ENCODE data around the gene UBAC2. TPM values are rescaled to one million over a fixed set of nuclear protein-coding genes. Genes with fewer than 3 reads are reported as not detected.

Gene UBAC2
- total RNA-seq, 2 experiments from 2014 or later = 52.8 to 60.8 TPM

DNA sequence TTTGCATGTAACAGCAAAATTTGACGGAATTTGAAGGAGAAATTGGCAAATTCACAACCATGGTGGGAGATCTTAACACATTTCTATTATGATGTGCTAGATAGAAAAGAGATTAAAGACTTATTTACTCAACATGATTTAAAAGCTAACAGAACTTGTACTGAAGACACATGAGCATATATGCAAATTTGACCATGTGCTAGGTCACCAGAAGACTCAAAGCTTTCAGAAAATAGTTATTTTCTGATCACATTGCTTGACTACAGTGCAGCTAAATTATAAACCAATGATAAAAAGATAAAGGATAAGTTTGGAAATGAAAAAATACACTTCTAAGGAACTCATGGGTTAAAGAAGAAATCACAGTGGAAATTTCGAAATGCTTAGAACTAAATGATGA lies 97.4 kb downstream of the UBAC2 start:
- no peaks in the 10 kb centered on the region for H3K9me3 Mint-ChIP-seq (ENCODE audit: low read depth)
- DNase-seq (no peak), ATAC-seq (no peak)
- peaks cover 85% of the 10 kb centered on the region for H3K4me1 Mint-ChIP-seq
- peak overlapping the region; percentile 92 for H3K27ac Mint-ChIP-seq
- peaks cover 43% of the 10 kb centered on the region for H3K36me3 Mint-ChIP-seq
- no peaks in the 10 kb centered on the region for H3K27me3 Mint-ChIP-seq
- peak overlapping the region; percentile 68 for H3K4me3 Mint-ChIP-seq
- CTCF ChIA-PET = interaction anchor here (0.7 to 2.5 kb wide), 16 partner anchors 11 to 139 kb away, joined by 3 to 8 read pairs (median 4); no protein-coding TSS in a partner anchor

- Mint-ChIP-seq H3K4me3 (peak overlapping the region; percentile 26), H3K9me3 (ENCODE audit: low read depth) (no peaks in the 10 kb centered on the region), H3K27ac (peak overlapping the region; percentile 71), H3K36me3 (peaks cover 39% of the 10 kb centered on the region), H3K27me3 (no peaks in the 10 kb centered on the region), H3K4me1 (peaks cover 86% of the 10 kb centered on the region)
- CTCF ChIA-PET = interaction anchor here (1.0 to 1.5 kb wide), 4 partner anchors 9 to 123 kb away, joined by 3 to 4 read pairs (median 3); no protein-coding TSS in a partner anchor
- ATAC-seq (no peak), DNase-seq (no peak)
Observed at GRCh38 chr13:99299256-99299919, 98.7 kb downstream of the UBAC2 start.

- Mint-ChIP-seq H3K27me3 (no peaks in the 10 kb centered on the region), H3K9me3 (ENCODE audit: low read depth) (no peaks in the 10 kb centered on the region), H3K4me3 (no peak overlapping the region), H3K4me1 (peaks cover 88% of the 10 kb centered on the region), H3K36me3 (peaks cover 41% of the 10 kb centered on the region), H3K27ac (peak overlapping the region; percentile 63)
- CTCF ChIA-PET = interaction anchor here (1.0 to 1.5 kb wide), 4 partner anchors 9 to 124 kb away, joined by 3 to 4 read pairs (median 3); no protein-coding TSS in a partner anchor
- ATAC-seq (no peak), DNase-seq (no peak)
Observed at GRCh38 chr13:99299920-99300341, 99.3 kb downstream of the UBAC2 start.

- peaks cover 37% of the 10 kb centered on the region for H3K36me3 Mint-ChIP-seq
- no peak for DNase-seq
- H3K27me3 Mint-ChIP-seq = no peaks in the 10 kb centered on the region
- no peaks in the 10 kb centered on the region for H3K9me3 Mint-ChIP-seq (ENCODE audit: low read depth)
- no peak overlapping the region for H3K4me3 Mint-ChIP-seq
- peak overlapping the region; percentile 61 for H3K27ac Mint-ChIP-seq
- no peak for ATAC-seq
- peaks cover 85% of the 10 kb centered on the region for H3K4me1 Mint-ChIP-seq
- CTCF ChIA-PET = interaction anchor here (0.7 to 1.3 kb wide), 2 partner anchors 15 to 32 kb away, joined by 3 to 6 read pairs; no protein-coding TSS in a partner anchor
Observed at GRCh38 chr13:99301056-99301838, 100.6 kb downstream of the UBAC2 start.

- no peaks in the 10 kb centered on the region for H3K9me3 Mint-ChIP-seq (ENCODE audit: low read depth)
- peak overlapping the region; percentile 23 for H3K4me3 Mint-ChIP-seq
- no peaks in the 10 kb centered on the region for H3K27me3 Mint-ChIP-seq
- peaks cover 82% of the 10 kb centered on the region for H3K4me1 Mint-ChIP-seq
- H3K36me3 Mint-ChIP-seq = peaks cover 36% of the 10 kb centered on the region
- DNase-seq (no peak), ATAC-seq (no peak)
- CTCF ChIA-PET = interaction anchor here (0.7 to 1.7 kb wide), 4 partner anchors 13 to 86 kb away, joined by 3 to 6 read pairs (median 4); no protein-coding TSS in a partner anchor
- peak overlapping the region; percentile 84 for H3K27ac Mint-ChIP-seq
Observed at GRCh38 chr13:99301913-99302636, 101.4 kb downstream of the UBAC2 start.

- Mint-ChIP-seq H3K9me3 (ENCODE audit: low read depth) (no peaks in the 10 kb centered on the region), H3K36me3 (peaks cover 32% of the 10 kb centered on the region), H3K4me3 (peak overlapping the region; percentile 78), H3K27me3 (no peaks in the 10 kb centered on the region), H3K27ac (peak overlapping the region; percentile 84), H3K4me1 (peaks cover 80% of the 10 kb centered on the region)
- no peak for ATAC-seq
- CTCF ChIA-PET = interaction anchor here (0.9 to 1.7 kb wide), 7 partner anchors 10 to 134 kb away, joined by 3 to 6 read pairs (median 4); no protein-coding TSS in a partner anchor
- DNase-seq = no peak
Observed at GRCh38 chr13:99302637-99303505, 102.2 kb downstream of the UBAC2 start.

DNA sequence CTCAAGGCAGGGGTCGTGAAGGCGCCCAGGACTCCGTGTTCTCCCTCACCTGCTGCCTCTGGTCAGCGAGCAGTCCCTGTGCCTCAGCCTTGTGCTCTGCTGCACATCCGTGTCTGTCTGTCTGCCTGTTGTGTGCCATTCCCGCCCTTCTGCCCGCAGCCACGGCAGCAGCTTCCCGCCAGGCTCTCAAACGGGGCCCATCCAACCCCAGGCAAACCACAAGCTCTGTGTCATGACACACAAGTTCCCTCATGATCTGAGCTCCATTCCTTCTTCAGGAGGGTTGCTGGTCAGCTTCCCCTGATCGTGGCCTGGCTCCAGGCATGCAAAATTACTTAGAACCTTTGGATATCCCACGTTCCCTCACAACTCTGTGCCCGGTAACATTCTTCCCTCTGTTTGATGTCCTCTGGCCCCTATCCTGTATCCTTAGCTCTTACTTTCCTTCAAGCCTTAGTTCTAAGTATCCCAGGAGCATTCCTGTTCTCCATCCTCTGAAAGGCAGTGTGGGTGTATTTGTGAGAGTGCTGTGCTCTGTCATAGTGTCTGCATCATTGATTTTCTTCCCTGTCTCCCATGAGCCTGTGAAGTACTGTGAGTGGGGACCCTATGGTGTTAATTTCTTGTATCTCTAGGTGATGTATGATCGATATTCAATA lies 103.3 kb downstream of the UBAC2 start:
- H3K4me1 Mint-ChIP-seq = peaks cover 81% of the 10 kb centered on the region
- peak overlapping the region; percentile 84 for H3K27ac Mint-ChIP-seq
- peak overlapping the region; percentile 78 for H3K4me3 Mint-ChIP-seq
- peaks cover 37% of the 10 kb centered on the region for H3K36me3 Mint-ChIP-seq
- CTCF ChIA-PET = interaction anchor here (0.9 to 2.4 kb wide), 10 partner anchors 9 to 133 kb away, joined by 3 to 10 read pairs (median 4); no protein-coding TSS in a partner anchor
- no peaks in the 10 kb centered on the region for H3K9me3 Mint-ChIP-seq (ENCODE audit: low read depth)
- peak; percentile 68 for DNase-seq
- H3K27me3 Mint-ChIP-seq = no peaks in the 10 kb centered on the region
- ATAC-seq = peak; percentile 8

DNA sequence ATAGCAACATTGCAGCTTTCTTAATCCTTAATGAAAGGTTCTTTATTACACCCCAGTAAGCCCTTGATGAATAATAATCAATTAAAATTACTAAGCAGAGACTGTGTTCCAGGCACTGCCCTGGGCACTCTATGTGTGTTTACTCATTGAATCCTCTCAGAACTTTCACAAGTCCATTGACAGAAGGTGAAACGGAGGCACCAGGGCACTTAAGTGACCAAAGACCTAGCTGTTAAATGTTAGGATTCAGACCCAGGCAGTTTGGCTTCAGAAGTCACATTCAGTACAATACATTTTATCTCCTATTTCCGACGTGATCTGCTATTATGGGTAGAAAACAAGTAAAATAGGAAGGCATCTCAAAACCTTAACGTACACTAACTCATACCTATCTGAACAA lies 103.9 kb downstream of the UBAC2 start:
- ATAC-seq (no peak), DNase-seq (no peak)
- CTCF ChIA-PET = interaction anchor here (0.9 to 2.4 kb wide), 10 partner anchors 8 to 133 kb away, joined by 3 to 10 read pairs (median 4); no protein-coding TSS in a partner anchor
- Mint-ChIP-seq H3K36me3 (peaks cover 34% of the 10 kb centered on the region), H3K27me3 (no peaks in the 10 kb centered on the region), H3K9me3 (ENCODE audit: low read depth) (no peaks in the 10 kb centered on the region), H3K4me1 (peaks cover 81% of the 10 kb centered on the region), H3K4me3 (peak overlapping the region; percentile 78), H3K27ac (peak overlapping the region; percentile 84)

DNA sequence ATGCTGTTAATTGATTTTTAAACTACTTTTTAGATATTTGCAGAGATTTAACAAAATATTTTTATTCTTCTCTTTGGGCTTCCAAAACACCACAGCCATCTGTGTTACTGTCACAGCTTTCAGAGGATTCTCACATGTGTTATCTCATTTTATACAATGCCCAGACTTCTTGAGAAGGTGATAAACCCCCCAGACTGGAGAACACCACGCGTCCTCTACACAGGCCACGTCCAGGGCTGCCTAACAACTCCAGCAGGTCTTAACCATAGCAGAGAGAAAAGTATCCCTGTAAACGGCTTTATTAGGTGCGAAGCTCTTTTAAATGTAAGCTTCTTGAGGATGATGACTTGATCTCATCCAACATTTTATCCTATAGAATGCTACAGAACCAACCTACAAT lies 104.5 kb downstream of the UBAC2 start:
- H3K27ac Mint-ChIP-seq = peak overlapping the region; percentile 76
- no peaks in the 10 kb centered on the region for H3K27me3 Mint-ChIP-seq
- ATAC-seq (no peak), DNase-seq (no peak)
- peak overlapping the region; percentile 78 for H3K4me3 Mint-ChIP-seq
- peaks cover 81% of the 10 kb centered on the region for H3K4me1 Mint-ChIP-seq
- CTCF ChIA-PET = interaction anchor here (1.3 to 2.4 kb wide), 6 partner anchors 8 to 50 kb away, joined by 4 to 10 read pairs (median 4); no protein-coding TSS in a partner anchor
- H3K9me3 Mint-ChIP-seq (ENCODE audit: low read depth) = no peaks in the 10 kb centered on the region
- H3K36me3 Mint-ChIP-seq = peaks cover 34% of the 10 kb centered on the region

- Mint-ChIP-seq H3K9me3 (ENCODE audit: low read depth) (no peaks in the 10 kb centered on the region), H3K36me3 (peaks cover 34% of the 10 kb centered on the region), H3K27ac (peak overlapping the region; percentile 79), H3K27me3 (no peaks in the 10 kb centered on the region), H3K4me1 (peaks cover 80% of the 10 kb centered on the region), H3K4me3 (peak overlapping the region; percentile 78)
- ATAC-seq (no peak), DNase-seq (no peak)
- CTCF ChIA-PET = interaction anchor here (1.3 to 2.4 kb wide), 5 partner anchors 9 to 51 kb away, joined by 4 to 10 read pairs (median 5); no protein-coding TSS in a partner anchor
Observed at GRCh38 chr13:99305566-99305965, 104.9 kb downstream of the UBAC2 start.

DNA sequence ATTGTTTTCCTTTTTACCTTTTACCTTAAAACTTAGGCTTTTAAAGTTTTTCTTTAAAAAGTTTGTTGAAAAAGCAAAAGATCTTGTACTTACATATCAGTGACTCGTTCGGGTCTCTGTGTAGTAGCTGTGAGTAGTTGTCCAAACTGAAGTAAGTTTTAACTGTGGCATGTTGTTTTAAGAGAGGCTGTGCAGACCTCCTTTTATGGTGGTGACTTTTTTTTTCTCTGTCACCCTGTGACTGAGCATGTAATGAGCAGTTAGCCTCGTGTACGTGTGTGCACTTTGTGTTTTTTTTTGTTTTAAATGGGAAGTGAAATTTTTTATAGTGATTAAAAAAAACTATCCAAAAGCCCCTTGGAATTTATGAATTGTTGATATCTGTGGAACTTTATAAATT lies 106.6 kb downstream of the UBAC2 start, which contains the start of gene GPR183:
TSS of gene GPR183 (minus strand) at position 153 of the 400 bp plus-strand sequence. CDS start 11,254 bp downstream, outside the sequence.
- CTCF ChIA-PET = interaction anchor here (1.0 to 2.6 kb wide), 8 partner anchors 19 to 129 kb away, joined by 3 to 8 read pairs (median 4); no protein-coding TSS in a partner anchor
- Mint-ChIP-seq H3K4me3 (peak within 1 kb of the TSS; percentile 78), H3K9me3 (ENCODE audit: low read depth) (no peaks in the 10 kb centered on the region), H3K36me3 (peaks cover 33% of the 10 kb centered on the region), H3K27ac (peak within 1 kb of the TSS; percentile 88), H3K27me3 (no peaks in the 10 kb centered on the region), H3K4me1 (peaks cover 85% of the 10 kb centered on the region)
- DNase-seq (no peak), ATAC-seq (peak; percentile 67)

Data from activated CD8-positive, alpha-beta memory T cell treated with anti-CD3 and anti-CD28 coated beads, Interleukin-2, amount 10 ng/mL, durations not matched to agents 7 days and 5 days (primary cell).